Measurements from ENCODE around the gene PHF12.

DNA sequence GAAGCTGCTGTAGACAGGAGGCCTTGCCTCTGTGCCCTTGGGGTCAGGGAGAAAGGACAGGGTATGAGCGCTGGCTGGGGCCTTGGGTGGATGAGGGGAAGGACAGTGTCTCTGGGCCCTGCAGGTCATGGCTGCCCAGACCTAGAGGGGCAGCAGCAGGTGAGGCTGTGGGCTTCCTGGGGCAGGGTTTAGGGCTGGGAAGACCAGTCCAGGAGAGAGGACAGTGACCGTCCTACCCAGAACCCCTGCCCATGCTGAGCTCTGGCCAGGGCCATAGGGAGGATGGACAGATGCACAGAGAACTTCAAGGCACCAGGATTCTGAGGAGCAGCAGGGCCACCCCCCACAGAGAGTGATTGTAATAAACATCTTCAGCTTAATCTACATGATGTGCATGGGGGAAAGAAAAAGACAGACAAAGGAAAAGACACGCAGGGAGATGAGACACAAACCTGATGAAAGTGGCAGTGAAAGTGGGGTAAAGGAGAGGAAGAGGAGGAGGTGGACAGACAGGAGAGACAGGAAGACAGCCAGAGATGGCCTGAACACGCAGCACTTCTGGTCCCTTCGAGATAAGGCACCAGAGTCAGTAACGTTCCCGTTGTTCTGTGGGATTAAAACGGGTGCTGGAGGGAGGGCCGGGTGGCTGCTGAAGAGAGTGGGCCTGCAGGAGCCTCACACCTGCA is 71.3 kb downstream of the PHF12 start:
- TF ChIP-seq, protein P1, sequence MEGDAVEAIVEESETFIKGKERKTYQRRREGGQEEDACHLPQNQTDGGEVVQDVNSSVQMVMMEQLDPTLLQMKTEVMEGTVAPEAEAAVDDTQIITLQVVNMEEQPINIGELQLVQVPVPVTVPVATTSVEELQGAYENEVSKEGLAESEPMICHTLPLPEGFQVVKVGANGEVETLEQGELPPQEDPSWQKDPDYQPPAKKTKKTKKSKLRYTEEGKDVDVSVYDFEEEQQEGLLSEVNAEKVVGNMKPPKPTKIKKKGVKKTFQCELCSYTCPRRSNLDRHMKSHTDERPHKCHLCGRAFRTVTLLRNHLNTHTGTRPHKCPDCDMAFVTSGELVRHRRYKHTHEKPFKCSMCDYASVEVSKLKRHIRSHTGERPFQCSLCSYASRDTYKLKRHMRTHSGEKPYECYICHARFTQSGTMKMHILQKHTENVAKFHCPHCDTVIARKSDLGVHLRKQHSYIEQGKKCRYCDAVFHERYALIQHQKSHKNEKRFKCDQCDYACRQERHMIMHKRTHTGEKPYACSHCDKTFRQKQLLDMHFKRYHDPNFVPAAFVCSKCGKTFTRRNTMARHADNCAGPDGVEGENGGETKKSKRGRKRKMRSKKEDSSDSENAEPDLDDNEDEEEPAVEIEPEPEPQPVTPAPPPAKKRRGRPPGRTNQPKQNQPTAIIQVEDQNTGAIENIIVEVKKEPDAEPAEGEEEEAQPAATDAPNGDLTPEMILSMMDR (IDR thresholded peaks at IDR 0.05) = no peak
- no peak for TF ChIP-seq POLR2A (IDR thresholded peaks at IDR 0.05)
